Measurements from ENCODE around the gene FAM227B. TPM values are rescaled to one million over a fixed set of nuclear protein-coding genes. Genes with fewer than 3 reads are reported as not detected.
"Not testable (repeated sequence)": the region's sequence is repeated elsewhere in the genome, so short reads cannot be mapped to it uniquely, and the experiment has no call there.

The FAM227B gene
- total RNA-seq, 2 experiments from 2014 or later = 3.0 to 3.5 TPM

- CTCF ChIA-PET = no interaction called here
- peaks cover 17% of the 10 kb centered on the region for H3K4me1 Mint-ChIP-seq
- H3K27me3 Mint-ChIP-seq = no peaks in the 10 kb centered on the region
- peaks cover 8% of the 10 kb centered on the region for H3K9me3 Mint-ChIP-seq
- no peak for DNase-seq
- no peak overlapping the region for H3K27ac Mint-ChIP-seq
- POLR2A ChIA-PET = no interaction called here
- H3K4me3 Mint-ChIP-seq = no peak overlapping the region
- H3K36me3 Mint-ChIP-seq (ENCODE audit: low read depth) = peaks cover 18% of the 10 kb centered on the region
Measured at GRCh38 chr15:49627407-49627877, 6.8 kb upstream of the FAM227B start.

DNA sequence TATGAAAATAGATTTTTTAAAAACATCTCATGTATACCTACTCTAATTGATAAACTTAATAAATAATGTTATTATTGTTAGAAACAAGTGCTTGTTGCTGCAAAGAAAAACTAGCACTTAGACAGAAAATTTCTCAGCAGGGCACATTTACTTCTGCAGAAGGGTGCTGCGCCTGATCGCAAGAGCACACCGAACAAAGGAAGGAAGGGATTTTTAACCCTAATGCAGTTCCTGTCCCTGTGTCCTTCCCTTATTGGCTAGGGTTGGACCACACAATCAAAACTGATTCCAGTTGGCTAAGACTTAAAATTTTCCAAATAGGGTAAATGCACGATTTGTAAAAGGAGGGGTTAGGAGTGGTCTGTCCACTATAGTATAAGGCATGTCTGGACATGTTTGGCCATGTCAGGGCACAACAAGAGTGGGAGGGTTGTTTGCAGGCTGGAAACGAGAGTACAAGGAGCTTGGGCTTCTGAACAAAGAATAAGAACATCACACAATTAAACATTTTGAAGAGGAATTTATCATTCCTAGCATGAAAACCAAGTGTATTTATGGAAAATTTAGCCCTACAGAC is 4.9 kb upstream of the FAM227B start:
- peaks cover 8% of the 10 kb centered on the region for H3K9me3 Mint-ChIP-seq
- peaks cover 29% of the 10 kb centered on the region for H3K4me1 Mint-ChIP-seq
- DNase-seq = no peak
- peaks cover 18% of the 10 kb centered on the region for H3K36me3 Mint-ChIP-seq (ENCODE audit: low read depth)
- CTCF ChIA-PET = no interaction called here
- H3K27ac Mint-ChIP-seq = no peak overlapping the region
- POLR2A ChIA-PET = no interaction called here
- H3K4me3 Mint-ChIP-seq = no peak overlapping the region
- H3K27me3 Mint-ChIP-seq = no peaks in the 10 kb centered on the region

DNA sequence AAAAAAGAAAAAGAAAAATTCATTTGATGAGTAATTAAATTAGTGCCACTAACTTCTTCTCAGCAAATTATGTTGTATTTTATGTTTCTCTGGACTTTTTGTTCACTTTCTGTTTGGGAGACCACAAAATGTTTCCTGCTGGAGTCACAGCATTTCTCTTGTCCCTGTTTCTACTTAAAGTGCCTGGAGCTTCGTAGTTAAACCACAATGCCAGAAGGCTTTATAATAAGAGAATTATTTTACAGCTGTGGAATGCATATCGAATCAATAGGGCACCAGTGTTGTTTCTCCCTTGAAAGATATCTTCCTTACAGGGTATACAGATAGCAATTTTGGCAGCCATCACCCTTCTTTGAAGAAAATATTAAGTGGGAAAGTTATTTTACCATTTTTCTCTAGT is 3.4 kb upstream of the FAM227B start:
- CTCF ChIA-PET = interaction anchor here (0.6 kb wide), 1 partner anchor 258 kb away, joined by 4 read pairs; no protein-coding TSS in a partner anchor
- peaks cover 10% of the 10 kb centered on the region for H3K9me3 Mint-ChIP-seq

DNA sequence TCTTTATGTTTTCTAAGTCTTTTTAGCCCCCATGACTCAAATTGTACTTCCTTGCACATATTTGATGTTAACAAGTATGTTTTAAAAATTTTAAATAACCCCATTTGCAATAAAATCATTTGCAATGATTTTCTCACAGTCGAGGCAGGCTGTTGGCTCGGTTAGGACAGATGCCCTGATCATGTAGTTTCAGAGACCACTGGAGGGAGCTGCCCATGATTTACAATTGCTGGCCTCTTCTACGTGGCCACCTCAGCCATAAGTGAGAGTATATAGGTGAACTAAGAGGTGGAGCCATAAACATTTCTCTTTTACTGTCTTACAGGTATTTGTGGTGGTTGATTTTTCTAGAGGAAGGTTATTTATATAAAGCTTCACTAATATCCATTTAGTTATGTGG is 1.9 kb upstream of the FAM227B start:
- no peak overlapping the region for H3K27ac Mint-ChIP-seq
- DNase-seq = no peak
- no peak overlapping the region for H3K4me3 Mint-ChIP-seq
- ChIA-PET CTCF (no interaction called here), POLR2A (no interaction called here)
- no peaks in the 10 kb centered on the region for H3K27me3 Mint-ChIP-seq
- peaks cover 41% of the 10 kb centered on the region for H3K4me1 Mint-ChIP-seq
- peaks cover 16% of the 10 kb centered on the region for H3K36me3 Mint-ChIP-seq (ENCODE audit: low read depth)
- H3K9me3 Mint-ChIP-seq = peaks cover 14% of the 10 kb centered on the region

More for the DNA sequence above, 3.4 kb upstream of the FAM227B start:
- POLR2A ChIA-PET = no interaction called here
- no peak for DNase-seq
- no peak overlapping the region for H3K27ac Mint-ChIP-seq
- H3K4me3 Mint-ChIP-seq = no peak overlapping the region
- peaks cover 38% of the 10 kb centered on the region for H3K4me1 Mint-ChIP-seq
- H3K27me3 Mint-ChIP-seq = no peaks in the 10 kb centered on the region
- H3K36me3 Mint-ChIP-seq (ENCODE audit: low read depth) = peaks cover 18% of the 10 kb centered on the region

DNA sequence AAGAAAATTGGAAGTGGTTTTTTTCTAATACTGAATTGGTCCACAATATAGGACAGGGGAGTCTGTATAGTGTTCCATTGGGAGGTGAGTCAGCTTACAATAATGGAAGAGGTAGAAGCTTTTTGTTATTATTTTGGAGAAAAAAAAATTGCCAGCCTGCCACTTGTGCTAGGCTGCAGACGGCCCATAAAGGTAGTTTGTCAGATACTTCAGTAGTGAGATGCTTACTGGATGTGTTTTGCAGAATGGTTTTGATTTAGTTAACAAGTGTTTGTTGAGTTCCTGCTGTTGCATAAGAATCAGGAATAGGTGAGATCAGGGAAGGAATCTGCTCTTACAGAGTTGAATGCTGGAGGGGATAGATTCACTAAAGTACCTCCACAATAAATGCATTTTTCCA is 1.3 kb upstream of the FAM227B start:
- H3K27ac Mint-ChIP-seq = peak overlapping the region; percentile 92
- peaks cover 41% of the 10 kb centered on the region for H3K4me1 Mint-ChIP-seq
- peaks cover 16% of the 10 kb centered on the region for H3K36me3 Mint-ChIP-seq (ENCODE audit: low read depth)
- H3K9me3 Mint-ChIP-seq = peaks cover 15% of the 10 kb centered on the region
- no peaks in the 10 kb centered on the region for H3K27me3 Mint-ChIP-seq
- ChIA-PET CTCF (no interaction called here), POLR2A (no interaction called here)
- no peak for DNase-seq
- H3K4me3 Mint-ChIP-seq = peak overlapping the region; percentile 87

- Mint-ChIP-seq H3K4me3 (peak overlapping the region; percentile 87), H3K27me3 (no peaks in the 10 kb centered on the region), H3K4me1 (peaks cover 41% of the 10 kb centered on the region), H3K36me3 (ENCODE audit: low read depth) (peaks cover 13% of the 10 kb centered on the region), H3K27ac (peak overlapping the region; percentile 92), H3K9me3 (peaks cover 18% of the 10 kb centered on the region)
- ChIA-PET CTCF (no interaction called here), POLR2A (interaction anchor here (0.7 kb wide), 2 partner anchors 575 to 628 kb away, joined by 3 to 4 read pairs; partner anchors contain the start of gene SECISBP2L)
- DNase-seq = no peak
Measured at GRCh38 chr15:49621401-49621811, 788 bp upstream of the FAM227B start.

DNA sequence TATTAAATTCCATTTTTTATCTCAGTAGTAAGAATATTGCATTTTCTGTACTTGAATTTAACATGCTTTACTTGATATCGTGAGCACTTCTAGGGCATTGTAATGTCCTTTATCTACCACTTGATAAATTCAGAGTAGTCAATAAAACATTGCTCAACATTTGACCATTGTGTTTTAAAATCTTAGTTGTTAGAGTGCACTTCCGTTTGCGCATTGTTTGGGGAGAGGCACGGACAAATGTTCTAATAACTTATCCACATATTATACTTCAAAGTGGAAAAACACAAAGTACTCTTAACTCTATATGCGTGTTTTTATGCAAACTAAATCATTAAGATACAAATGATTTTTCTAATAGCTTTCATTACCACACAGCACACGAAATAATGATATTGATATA is 419 bp downstream of the FAM227B start:
- ChIA-PET POLR2A (no interaction called here), CTCF (no interaction called here)
- peak overlapping the region; percentile 92 for H3K27ac Mint-ChIP-seq
- H3K27me3 Mint-ChIP-seq = no peaks in the 10 kb centered on the region
- H3K36me3 Mint-ChIP-seq (ENCODE audit: low read depth) = peaks cover 11% of the 10 kb centered on the region
- peak overlapping the region; percentile 87 for H3K4me3 Mint-ChIP-seq
- peaks cover 41% of the 10 kb centered on the region for H3K4me1 Mint-ChIP-seq
- H3K9me3 Mint-ChIP-seq = peaks cover 18% of the 10 kb centered on the region
- DNase-seq = no peak

- H3K4me1 Mint-ChIP-seq = peaks cover 41% of the 10 kb centered on the region
- no peak overlapping the region for H3K4me3 Mint-ChIP-seq
- ChIA-PET CTCF (no interaction called here), POLR2A (no interaction called here)
- peaks cover 13% of the 10 kb centered on the region for H3K36me3 Mint-ChIP-seq (ENCODE audit: low read depth)
- DNase-seq = no peak
- no peak overlapping the region for H3K27ac Mint-ChIP-seq
- peaks cover 23% of the 10 kb centered on the region for H3K9me3 Mint-ChIP-seq
- H3K27me3 Mint-ChIP-seq = no peaks in the 10 kb centered on the region
Measured at GRCh38 chr15:49619226-49619625, 1.4 kb downstream of the FAM227B start.

- H3K27me3 Mint-ChIP-seq, POLR2A ChIA-PET, H3K4me1 Mint-ChIP-seq, H3K4me3 Mint-ChIP-seq, DNase-seq, CTCF ChIA-PET, H3K27ac Mint-ChIP-seq: not testable (repeated sequence)
- Mint-ChIP-seq H3K9me3 (peaks cover 23% of the 10 kb centered on the region), H3K36me3 (ENCODE audit: low read depth) (peaks cover 16% of the 10 kb centered on the region)
Measured at GRCh38 chr15:49612240-49612639, 8.4 kb downstream of the FAM227B start.

GRCh38 chr15:49610157-49610918 is 10.3 kb downstream of the FAM227B start:
- H3K27ac Mint-ChIP-seq = no peak overlapping the region
- H3K27me3 Mint-ChIP-seq = no peaks in the 10 kb centered on the region
- ChIA-PET POLR2A (no interaction called here), CTCF (no interaction called here)
- H3K4me1 Mint-ChIP-seq = no peaks in the 10 kb centered on the region
- DNase-seq = no peak
- peaks cover 13% of the 10 kb centered on the region for H3K36me3 Mint-ChIP-seq (ENCODE audit: low read depth)
- H3K4me3 Mint-ChIP-seq = no peak overlapping the region
- H3K9me3 Mint-ChIP-seq = peaks cover 14% of the 10 kb centered on the region

- POLR2A ChIA-PET = no interaction called here
- DNase-seq = no peak
- H3K4me1 Mint-ChIP-seq = no peaks in the 10 kb centered on the region
- H3K36me3 Mint-ChIP-seq (ENCODE audit: low read depth) = peaks cover 2% of the 10 kb centered on the region
- CTCF ChIA-PET = no interaction called here
- H3K4me3 Mint-ChIP-seq = no peak overlapping the region
- no peaks in the 10 kb centered on the region for H3K27me3 Mint-ChIP-seq
- no peak overlapping the region for H3K27ac Mint-ChIP-seq
- peaks cover 20% of the 10 kb centered on the region for H3K9me3 Mint-ChIP-seq
Measured at GRCh38 chr15:49606594-49606993, 14.0 kb downstream of the FAM227B start.

DNA sequence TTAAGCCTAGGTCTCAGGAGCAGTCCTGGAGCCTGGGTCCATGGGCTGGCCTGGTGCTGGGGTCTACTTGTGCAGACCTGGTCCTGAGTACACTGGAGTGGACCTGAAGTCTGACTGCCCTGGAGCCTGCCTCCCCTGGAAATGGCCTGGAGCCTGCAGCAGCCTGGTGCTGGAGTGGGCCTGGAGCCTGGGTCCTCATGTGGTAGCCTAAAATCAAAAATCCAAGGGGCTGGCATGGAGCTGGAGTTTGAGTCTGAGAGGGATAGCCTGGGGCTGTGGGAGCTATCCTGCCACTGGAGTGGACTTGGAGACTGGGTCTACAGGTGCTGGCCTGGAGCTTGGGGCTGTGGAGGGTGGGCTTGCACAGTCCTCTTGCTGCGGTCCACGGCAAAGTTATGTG is 15.0 kb downstream of the FAM227B start:
- H3K4me3 Mint-ChIP-seq = no peak overlapping the region
- H3K27ac Mint-ChIP-seq = no peak overlapping the region
- ChIA-PET CTCF (no interaction called here), POLR2A (no interaction called here)
- DNase-seq = no peak
- H3K9me3 Mint-ChIP-seq = peaks cover 24% of the 10 kb centered on the region
- peaks cover 2% of the 10 kb centered on the region for H3K36me3 Mint-ChIP-seq (ENCODE audit: low read depth)
- H3K27me3 Mint-ChIP-seq = no peaks in the 10 kb centered on the region
- no peaks in the 10 kb centered on the region for H3K4me1 Mint-ChIP-seq

GRCh38 chr15:49604625-49605409 is 15.8 kb downstream of the FAM227B start:
- ChIA-PET POLR2A (no interaction called here), CTCF (no interaction called here)
- Mint-ChIP-seq H3K27me3 (no peaks in the 10 kb centered on the region), H3K4me1 (no peaks in the 10 kb centered on the region), H3K36me3 (ENCODE audit: low read depth) (peaks cover 2% of the 10 kb centered on the region), H3K27ac (no peak overlapping the region), H3K4me3 (no peak overlapping the region), H3K9me3 (peaks cover 24% of the 10 kb centered on the region)
- DNase-seq = no peak

All from activated CD4-positive, alpha-beta T cell treated with anti-CD3 and anti-CD28 coated beads, Interleukin-2, amount 10 ng/mL, durations not matched to agents 7 days and 5 days (primary cell).